ENCODE data around the gene PROB1.

PROB1 gene

DNA sequence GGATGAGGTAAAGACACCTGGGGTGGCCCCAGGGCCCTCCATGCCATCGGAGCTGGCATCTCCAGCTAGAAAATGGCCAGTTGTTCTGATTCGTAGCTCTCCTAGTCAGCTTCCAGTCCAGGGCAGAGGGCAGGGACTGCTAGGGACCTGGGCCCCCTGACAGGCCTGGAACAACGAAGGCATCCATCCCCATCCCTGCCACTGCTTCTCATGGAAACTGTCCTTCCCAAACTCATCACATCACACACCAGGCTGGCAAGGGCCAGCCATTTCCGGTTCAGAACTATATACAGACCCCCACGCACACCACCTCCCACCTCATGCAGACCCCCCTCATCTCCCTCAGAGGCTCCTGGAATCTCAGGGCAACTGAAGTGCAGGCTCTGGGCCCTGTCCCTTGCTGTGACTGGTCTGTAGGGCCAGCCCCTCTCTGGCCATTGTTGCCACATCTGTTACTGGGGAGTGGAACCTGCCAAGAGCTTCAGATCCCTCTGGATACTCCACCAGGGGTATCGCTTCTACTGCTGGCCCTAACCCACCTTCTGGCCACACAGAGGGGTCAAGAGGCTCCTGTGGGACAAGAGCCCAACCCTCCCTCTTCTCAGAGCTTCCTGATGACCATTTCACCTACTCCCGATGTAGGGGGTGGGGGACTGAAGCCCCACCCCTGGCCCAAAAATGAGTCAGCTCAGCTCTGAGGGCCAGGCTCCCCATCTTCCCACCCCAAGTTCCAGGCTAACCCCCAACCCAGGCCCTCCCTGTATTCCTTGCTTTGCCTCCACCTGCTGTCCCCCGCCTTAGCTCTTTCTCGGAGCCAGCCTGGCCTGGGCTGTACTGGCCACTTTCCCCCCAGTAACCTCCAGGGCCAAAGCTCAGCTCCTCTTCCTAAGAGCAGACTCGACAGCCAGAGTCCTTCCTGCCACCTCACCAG lies 4.0 kb downstream of the PROB1 start:
- no peak for ATAC-seq
- TF ChIP-seq ZC3H10 (CRISPR knock-in tag; IDR thresholded peaks at IDR 0.05) (no peak), PPARA (CRISPR knock-in tag; IDR thresholded peaks at IDR 0.05; ENCODE audit: borderline replicate concordance) (no peak), GLIS3 (CRISPR knock-in tag; IDR thresholded peaks at IDR 0.05) (no peak), BACH2 (CRISPR knock-in tag; IDR thresholded peaks at IDR 0.05; ENCODE audit: borderline replicate concordance) (no peak), CSDC2 (CRISPR knock-in tag; IDR thresholded peaks at IDR 0.05) (no peak), ZFP3 (CRISPR knock-in tag; IDR thresholded peaks at IDR 0.05) (no peak), ZNF565 (CRISPR knock-in tag; conservative IDR thresholded peaks at IDR 0.05; ENCODE audit: low read depth) (no peak), SNAI2 (CRISPR knock-in tag; IDR thresholded peaks at IDR 0.05) (no peak), ZNF8 (CRISPR knock-in tag; IDR thresholded peaks at IDR 0.05) (no peak), ZNF70 (CRISPR knock-in tag; IDR thresholded peaks at IDR 0.05) (no peak), RARB (CRISPR knock-in tag; IDR thresholded peaks at IDR 0.05) (no peak), ARNTL (CRISPR knock-in tag; IDR thresholded peaks at IDR 0.05; ENCODE audit: borderline replicate concordance, low read depth) (no peak)
- TF ChIP-seq, protein P1, sequence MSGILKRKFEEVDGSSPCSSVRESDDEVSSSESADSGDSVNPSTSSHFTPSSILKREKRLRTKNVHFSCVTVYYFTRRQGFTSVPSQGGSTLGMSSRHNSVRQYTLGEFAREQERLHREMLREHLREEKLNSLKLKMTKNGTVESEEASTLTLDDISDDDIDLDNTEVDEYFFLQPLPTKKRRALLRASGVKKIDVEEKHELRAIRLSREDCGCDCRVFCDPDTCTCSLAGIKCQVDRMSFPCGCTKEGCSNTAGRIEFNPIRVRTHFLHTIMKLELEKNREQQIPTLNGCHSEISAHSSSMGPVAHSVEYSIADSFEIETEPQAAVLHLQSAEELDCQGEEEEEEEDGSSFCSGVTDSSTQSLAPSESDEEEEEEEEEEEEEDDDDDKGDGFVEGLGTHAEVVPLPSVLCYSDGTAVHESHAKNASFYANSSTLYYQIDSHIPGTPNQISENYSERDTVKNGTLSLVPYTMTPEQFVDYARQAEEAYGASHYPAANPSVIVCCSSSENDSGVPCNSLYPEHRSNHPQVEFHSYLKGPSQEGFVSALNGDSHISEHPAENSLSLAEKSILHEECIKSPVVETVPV (CRISPR knock-in tag; IDR thresholded peaks at IDR 0.05), result no peak

DNA sequence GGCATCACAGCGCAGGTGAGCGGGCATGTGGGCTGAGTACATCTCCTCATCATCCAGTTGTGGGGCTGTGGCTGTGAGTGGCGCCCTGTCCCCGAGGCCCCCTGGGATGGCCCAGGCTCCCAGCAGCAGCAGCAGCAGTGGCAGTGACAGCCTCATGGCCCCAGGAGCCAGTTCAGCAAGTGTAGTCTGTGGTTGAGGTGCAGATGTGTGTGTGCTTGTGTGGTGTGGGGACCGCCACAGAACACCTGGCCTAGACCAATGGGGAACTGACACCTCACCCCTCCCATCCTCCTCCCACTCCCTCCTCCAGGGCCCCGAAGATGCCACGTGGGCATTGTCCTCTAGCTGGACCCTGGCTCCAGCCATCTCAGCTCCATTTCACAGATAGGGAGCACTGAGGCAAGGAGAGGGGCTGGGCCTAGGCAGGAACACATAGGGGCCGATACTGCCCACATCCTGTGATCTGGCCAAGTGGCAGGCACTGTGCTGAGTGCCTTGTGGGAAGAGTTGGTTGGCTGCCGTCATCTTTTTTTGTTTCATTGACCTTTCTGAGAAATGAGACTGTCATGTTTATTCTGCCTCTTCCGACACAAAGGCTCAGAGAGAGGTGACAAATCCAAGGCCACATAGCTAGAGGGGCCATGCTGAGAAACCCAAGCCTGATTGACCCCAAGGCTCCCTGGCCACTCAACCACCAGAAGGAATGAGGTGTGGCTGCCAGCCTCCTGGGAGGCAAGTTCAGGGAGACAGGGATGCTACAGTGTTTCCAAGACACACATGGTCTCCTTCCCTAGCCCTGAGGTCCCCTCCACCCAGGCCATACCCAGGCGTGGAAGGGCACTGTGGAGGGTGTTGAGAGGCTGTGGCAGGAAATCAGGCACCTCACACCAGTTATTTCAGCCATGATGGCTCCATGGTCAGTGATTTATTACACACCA lies 4.9 kb downstream of the PROB1 start, which contains the start of gene MZB1:
Gene MZB1 (minus strand): TSS at position 213 of the 938 bp plus-strand sequence. CDS start 57 bp downstream, at position 156.
- no peak for ATAC-seq
- TF ChIP-seq BACH2 (CRISPR knock-in tag; IDR thresholded peaks at IDR 0.05; ENCODE audit: borderline replicate concordance), result no peak

DNA sequence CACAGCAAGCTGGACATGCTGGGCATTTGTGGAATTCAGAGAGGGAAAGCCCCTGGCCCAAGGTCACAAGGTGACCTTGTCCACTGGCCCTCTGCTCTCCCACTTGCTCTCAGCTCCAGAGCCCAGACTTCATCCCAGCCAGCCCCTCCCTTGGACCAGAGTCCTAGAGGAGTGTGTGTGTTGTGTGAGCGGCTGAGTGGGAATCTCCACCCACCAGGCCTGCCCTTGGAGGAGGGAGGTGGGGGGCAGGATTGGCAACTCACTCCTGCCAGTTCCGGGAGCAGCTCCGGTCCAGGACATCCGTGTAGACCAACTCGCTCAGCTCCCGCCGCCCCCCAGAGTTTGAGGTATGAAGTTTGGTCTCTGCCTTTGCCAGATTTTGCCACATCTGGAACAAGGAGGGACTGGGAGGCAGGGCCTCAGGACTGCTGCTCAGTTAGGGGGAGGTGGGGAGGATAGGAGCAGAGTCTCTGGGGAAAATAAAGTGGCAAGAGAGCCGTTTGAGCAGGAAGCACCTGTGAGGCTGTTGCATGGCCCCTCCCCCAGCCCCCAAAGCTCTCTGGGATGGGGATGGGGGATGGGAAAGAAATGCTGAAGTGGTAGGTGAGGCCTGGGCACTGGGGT lies 6.6 kb downstream of the PROB1 start:
- TF ChIP-seq OSR1 (CRISPR knock-in tag; IDR thresholded peaks at IDR 0.05), result no peak
- TF ChIP-seq TCF4 (CRISPR knock-in tag; IDR thresholded peaks at IDR 0.05; ENCODE audit: borderline replicate concordance), result no peak
- no peak for TF ChIP-seq ISL1 (CRISPR knock-in tag; IDR thresholded peaks at IDR 0.05)
- no peak for TF ChIP-seq ZFP30 (CRISPR knock-in tag; IDR thresholded peaks at IDR 0.05)
- TF ChIP-seq, protein P2, sequence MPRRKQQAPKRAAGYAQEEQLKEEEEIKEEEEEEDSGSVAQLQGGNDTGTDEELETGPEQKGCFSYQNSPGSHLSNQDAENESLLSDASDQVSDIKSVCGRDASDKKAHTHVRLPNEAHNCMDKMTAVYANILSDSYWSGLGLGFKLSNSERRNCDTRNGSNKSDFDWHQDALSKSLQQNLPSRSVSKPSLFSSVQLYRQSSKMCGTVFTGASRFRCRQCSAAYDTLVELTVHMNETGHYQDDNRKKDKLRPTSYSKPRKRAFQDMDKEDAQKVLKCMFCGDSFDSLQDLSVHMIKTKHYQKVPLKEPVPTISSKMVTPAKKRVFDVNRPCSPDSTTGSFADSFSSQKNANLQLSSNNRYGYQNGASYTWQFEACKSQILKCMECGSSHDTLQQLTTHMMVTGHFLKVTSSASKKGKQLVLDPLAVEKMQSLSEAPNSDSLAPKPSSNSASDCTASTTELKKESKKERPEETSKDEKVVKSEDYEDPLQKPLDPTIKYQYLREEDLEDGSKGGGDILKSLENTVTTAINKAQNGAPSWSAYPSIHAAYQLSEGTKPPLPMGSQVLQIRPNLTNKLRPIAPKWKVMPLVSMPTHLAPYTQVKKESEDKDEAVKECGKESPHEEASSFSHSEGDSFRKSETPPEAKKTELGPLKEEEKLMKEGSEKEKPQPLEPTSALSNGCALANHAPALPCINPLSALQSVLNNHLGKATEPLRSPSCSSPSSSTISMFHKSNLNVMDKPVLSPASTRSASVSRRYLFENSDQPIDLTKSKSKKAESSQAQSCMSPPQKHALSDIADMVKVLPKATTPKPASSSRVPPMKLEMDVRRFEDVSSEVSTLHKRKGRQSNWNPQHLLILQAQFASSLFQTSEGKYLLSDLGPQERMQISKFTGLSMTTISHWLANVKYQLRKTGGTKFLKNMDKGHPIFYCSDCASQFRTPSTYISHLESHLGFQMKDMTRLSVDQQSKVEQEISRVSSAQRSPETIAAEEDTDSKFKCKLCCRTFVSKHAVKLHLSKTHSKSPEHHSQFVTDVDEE (CRISPR knock-in tag; IDR thresholded peaks at IDR 0.05), result no peak
- TF ChIP-seq ESRRG (CRISPR knock-in tag; IDR thresholded peaks at IDR 0.05), result no peak
- TF ChIP-seq ZFP3 (CRISPR knock-in tag; IDR thresholded peaks at IDR 0.05), result no peak
- no peak for TF ChIP-seq ZNF565 (CRISPR knock-in tag; conservative IDR thresholded peaks at IDR 0.05; ENCODE audit: low read depth)
- TF ChIP-seq RARB (CRISPR knock-in tag; IDR thresholded peaks at IDR 0.05), result no peak
- TF ChIP-seq PPARA (CRISPR knock-in tag; IDR thresholded peaks at IDR 0.05; ENCODE audit: borderline replicate concordance), result no peak
- no peak for TF ChIP-seq CSDC2 (CRISPR knock-in tag; IDR thresholded peaks at IDR 0.05)
- no peak for TF ChIP-seq ZNF8 (CRISPR knock-in tag; IDR thresholded peaks at IDR 0.05)
- TF ChIP-seq, protein P1 (CRISPR knock-in tag; IDR thresholded peaks at IDR 0.05), result no peak
- no peak for TF ChIP-seq ZC3H10 (CRISPR knock-in tag; IDR thresholded peaks at IDR 0.05)
- no peak for TF ChIP-seq ARNTL (CRISPR knock-in tag; IDR thresholded peaks at IDR 0.05; ENCODE audit: borderline replicate concordance, low read depth)
- no peak for TF ChIP-seq BACH2 (CRISPR knock-in tag; IDR thresholded peaks at IDR 0.05; ENCODE audit: borderline replicate concordance)
- TF ChIP-seq, protein P3, sequence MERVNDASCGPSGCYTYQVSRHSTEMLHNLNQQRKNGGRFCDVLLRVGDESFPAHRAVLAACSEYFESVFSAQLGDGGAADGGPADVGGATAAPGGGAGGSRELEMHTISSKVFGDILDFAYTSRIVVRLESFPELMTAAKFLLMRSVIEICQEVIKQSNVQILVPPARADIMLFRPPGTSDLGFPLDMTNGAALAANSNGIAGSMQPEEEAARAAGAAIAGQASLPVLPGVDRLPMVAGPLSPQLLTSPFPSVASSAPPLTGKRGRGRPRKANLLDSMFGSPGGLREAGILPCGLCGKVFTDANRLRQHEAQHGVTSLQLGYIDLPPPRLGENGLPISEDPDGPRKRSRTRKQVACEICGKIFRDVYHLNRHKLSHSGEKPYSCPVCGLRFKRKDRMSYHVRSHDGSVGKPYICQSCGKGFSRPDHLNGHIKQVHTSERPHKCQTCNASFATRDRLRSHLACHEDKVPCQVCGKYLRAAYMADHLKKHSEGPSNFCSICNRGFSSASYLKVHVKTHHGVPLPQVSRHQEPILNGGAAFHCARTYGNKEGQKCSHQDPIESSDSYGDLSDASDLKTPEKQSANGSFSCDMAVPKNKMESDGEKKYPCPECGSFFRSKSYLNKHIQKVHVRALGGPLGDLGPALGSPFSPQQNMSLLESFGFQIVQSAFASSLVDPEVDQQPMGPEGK (CRISPR knock-in tag; IDR thresholded peaks at IDR 0.05; ENCODE audit: borderline replicate concordance), result no peak
- TF ChIP-seq TOX (CRISPR knock-in tag; IDR thresholded peaks at IDR 0.05; ENCODE audit: borderline replicate concordance), result no peak
- TF ChIP-seq, protein P4, sequence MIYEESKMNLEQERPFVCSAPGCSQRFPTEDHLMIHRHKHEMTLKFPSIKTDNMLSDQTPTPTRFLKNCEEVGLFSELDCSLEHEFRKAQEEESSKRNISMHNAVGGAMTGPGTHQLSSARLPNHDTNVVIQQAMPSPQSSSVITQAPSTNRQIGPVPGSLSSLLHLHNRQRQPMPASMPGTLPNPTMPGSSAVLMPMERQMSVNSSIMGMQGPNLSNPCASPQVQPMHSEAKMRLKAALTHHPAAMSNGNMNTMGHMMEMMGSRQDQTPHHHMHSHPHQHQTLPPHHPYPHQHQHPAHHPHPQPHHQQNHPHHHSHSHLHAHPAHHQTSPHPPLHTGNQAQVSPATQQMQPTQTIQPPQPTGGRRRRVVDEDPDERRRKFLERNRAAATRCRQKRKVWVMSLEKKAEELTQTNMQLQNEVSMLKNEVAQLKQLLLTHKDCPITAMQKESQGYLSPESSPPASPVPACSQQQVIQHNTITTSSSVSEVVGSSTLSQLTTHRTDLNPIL (CRISPR knock-in tag; IDR thresholded peaks at IDR 0.05; ENCODE audit: low read depth), result no peak
- ATAC-seq, result no peak

Data from SK-N-SH treated with all-trans-retinoic acid at 6 μM for 48 hours (cell line).